ENCODE data around the gene FNDC3B.

FNDC3B gene

GRCh38 chr3:172259111-172259541 is 219.7 kb downstream of the FNDC3B start:
- DNase-seq (ENCODE audit: low read depth in 3 of 3), result no peak

DNA sequence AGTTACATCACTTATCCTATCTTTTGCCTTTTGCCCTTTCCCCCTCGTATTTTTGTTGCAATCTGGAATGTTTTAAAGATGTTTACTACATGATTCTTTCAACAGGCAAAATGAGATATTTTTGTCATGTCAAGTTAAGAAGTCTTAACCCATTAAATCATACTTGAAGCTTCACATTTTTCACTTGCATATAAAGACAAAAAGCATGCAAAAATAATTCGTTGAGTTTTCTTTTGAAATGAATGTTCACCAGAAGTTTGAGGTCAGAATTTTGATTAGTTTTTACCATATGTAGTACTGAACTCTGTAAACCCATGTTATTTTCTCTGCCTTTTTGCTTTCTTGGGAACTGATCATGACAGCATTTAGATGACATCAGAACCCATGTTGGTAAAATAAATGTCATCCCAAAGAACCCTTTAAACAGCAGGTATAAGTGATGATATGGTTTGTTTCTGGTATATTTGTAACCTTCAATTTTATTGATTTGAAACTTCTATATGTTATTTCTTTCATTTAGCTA is 220.4 kb downstream of the FNDC3B start:
- DNase-seq (ENCODE audit: low read depth in 3 of 3), result no peak

GRCh38 chr3:172260381-172260780 is 221.0 kb downstream of the FNDC3B start:
- no peak for DNase-seq (ENCODE audit: low read depth in 3 of 3)

DNA sequence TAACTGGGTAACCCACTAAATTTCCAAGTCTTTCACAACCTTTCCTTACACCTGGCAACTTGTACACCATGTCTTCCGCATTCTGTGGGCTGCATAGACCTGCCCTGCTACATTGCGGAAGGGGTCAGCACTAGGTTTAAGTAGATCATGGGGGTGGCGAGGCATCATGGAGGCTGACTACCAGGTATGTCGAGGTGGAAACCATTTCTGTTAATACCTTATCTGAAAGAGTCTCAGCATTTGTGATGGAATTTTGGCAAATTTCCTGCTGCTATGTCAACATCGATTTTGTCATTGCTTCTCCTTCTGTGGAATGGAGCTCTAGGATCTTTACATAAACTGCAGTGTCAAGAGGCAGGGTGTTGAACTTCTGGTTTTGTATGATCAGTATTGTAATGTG is 221.7 kb downstream of the FNDC3B start:
- DNase-seq (ENCODE audit: low read depth in 3 of 3), result no peak

GRCh38 chr3:172262991-172263608 is 223.7 kb downstream of the FNDC3B start:
- DNase-seq (ENCODE audit: low read depth in 3 of 3), result no peak

DNA sequence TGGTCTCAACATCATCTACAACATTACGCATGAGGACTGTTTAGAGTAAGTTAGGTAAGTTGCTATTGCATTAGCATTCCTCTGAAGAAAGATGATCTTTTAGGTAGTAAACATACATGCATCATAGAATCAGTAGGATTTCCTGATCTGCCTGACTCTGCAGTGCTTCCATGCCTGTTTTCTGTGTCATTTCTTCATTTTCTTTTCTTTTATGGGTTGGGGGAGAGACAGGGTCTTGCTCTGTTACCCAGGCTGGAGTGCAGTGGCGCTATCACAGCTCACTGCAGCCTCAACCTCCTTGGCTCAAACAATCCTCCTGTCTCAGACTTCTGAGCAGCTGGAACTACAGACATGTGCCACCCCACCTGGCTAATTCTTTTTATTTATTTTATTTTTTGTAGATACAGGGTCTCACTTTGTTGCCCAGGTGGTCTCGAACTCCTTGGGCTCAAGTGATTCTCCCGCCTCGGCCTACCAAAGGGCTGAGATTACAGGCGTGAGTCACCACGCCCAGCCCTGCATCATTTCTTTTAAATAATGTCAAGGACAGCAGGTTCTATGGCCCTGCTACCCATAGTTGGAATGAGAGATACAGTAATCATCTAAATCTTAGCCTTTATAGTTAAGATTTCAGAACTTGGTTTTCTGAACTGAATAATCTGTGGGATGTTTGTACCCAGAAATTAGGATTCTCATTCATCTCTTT is 224.6 kb downstream of the FNDC3B start:
- no peak for DNase-seq (ENCODE audit: low read depth in 3 of 3)

DNA sequence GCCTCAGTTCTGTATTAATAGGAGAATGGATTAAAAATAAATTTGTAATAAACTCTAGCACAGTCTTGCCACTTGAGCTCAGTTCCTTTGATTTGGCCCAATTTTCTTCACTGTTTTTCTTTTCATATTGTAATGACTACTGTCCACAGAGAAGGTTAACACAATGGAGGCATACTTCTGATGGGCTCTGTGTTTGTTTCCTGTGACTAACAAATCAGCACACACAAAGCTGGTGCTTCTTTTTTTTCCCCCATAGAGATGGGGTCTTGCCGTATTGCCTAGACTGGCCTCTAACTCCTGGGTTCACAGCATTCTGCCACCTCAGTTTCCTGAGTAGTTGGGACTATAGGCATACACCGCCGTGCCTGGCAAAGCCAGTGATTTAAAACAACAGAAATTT is 226.7 kb downstream of the FNDC3B start:
- DNase-seq (ENCODE audit: low read depth in 3 of 3), result no peak

- no peak for DNase-seq (ENCODE audit: low read depth in 3 of 3)
Observed at GRCh38 chr3:172268425-172268824, 229.0 kb downstream of the FNDC3B start.

DNA sequence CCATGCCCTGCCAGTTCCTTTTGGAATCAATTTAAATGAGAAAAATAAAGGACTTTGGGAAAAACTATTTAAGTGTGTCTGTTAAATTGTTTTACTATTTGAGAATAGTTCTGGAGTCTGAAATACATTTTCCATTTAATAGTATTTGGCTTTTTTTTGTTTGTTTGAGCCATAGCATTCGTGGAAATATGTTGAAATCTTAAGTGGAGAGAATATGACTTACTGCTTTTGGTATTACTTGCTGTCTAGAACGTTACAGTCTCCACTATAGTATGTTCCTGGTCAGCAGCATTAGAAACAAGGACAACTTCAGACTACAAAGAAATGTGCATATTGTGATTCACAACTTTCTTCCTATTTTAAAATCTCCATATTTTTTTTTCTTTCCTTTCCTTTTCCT is 229.5 kb downstream of the FNDC3B start:
- no peak for DNase-seq (ENCODE audit: low read depth in 3 of 3)

GRCh38 chr3:172270557-172271166 is 231.3 kb downstream of the FNDC3B start:
- DNase-seq (ENCODE audit: low read depth in 3 of 3), result no peak

DNA sequence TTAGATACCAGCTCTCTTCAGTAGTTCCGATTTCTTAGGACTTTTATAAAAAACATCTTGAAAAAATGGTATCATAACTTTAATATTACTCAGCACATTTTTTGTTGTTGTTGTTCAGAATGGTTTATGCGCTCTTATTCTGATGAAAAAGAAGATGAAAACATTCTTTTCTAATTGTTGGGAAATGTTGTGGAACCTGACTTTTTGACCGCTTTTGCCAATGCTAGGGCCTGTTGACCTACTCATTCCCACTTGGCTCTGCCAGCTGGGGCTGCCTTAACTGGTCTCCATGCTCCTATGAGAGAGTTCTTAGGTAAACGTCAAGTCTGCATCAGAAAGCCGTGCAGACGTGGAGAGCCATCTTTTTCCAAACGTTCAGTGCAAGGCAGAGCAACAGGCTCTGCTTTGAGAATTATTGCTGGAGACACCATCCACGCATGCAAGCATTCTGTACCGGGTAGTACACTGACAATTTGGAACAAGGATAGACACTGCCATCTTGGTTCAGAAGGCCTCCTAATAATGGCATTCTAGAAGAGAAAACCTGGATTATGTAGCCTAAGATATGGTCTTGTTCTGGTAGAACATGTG is 232.1 kb downstream of the FNDC3B start:
- DNase-seq (ENCODE audit: low read depth in 3 of 3), result no peak

- DNase-seq (ENCODE audit: low read depth in 3 of 3), result no peak
Observed at GRCh38 chr3:172272698-172273097, 233.3 kb downstream of the FNDC3B start.

DNA sequence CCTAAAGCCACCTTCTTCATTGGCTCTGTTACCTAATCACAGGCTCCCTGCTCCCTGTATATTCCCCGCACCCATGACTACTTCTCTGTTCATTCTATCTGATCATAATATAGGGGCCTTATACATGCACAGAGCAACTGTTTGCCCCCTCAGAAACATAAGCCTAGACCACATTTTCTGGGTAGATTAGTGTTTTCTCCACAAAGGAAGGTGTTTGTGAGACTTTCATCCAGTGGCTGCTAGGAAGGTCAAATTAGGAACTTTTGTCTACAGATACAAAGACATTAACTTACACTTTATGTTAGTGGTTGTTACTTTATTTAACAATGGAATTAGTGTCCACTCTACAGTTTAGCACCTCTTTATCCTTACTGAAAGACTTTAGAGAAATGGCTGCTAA is 234.0 kb downstream of the FNDC3B start:
- DNase-seq (ENCODE audit: low read depth in 3 of 3), result no peak

DNA sequence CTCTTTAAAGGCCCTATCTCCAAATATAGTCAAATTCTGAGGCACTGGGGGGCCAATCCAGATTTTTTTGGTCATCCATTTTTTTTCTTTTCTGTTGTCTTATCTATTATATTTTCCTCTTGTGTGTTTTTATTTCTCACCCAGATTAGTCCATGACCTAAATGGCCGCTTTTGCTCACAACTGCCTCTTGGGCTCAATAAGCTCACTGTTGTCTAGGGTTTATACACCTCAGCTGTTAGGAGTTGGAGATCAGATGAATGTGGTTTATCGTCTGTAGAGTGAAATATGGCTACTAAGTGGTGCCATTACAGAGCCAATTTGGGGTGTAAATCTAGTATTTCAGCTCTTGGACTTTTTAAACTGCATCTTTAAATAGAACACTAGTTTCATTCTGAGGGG is 235.5 kb downstream of the FNDC3B start:
- DNase-seq (ENCODE audit: low read depth in 3 of 3), result no peak

DNA sequence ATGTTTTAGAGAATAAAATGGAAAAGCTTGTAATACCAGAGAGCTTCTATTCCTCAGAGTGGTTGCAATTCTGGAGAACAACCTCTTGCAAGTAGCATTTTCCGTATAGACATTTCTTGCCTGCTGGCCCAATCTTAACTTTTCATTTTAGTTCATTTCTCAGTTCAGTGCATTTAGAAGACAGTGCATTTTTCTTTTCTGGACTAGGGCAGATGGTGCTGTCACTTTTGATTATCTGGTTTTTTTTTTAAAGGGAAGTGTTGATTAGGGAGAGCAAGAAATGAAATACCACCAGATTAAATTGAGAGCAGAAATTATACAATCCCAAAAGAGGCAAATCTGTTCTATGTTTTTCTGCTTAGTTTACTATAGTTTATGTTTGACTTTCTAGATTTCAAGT is 236.2 kb downstream of the FNDC3B start:
- DNase-seq (ENCODE audit: low read depth in 3 of 3), result no peak

DNA sequence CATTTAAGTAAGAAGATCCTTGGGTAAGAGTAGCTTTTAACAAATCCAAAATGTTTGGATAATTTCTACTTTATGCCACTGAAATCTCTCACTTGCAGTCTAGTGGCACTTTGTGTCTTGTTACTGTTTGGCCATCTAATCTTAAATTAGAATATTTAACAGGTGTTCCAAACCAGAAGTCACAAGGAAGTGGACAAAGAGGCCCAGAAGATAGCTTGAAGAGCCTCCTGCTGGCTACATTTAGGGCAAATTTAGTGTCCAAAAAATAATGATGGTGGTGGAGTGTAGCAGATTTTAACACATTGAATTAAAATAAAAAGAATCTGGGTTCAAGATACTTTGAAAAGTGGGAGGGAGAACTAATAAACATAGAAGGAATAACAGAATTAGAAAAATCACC is 236.7 kb downstream of the FNDC3B start:
- no peak for DNase-seq (ENCODE audit: low read depth in 3 of 3)

GRCh38 chr3:172277151-172277652 is 237.8 kb downstream of the FNDC3B start:
- no peak for DNase-seq (ENCODE audit: low read depth in 3 of 3)

DNA sequence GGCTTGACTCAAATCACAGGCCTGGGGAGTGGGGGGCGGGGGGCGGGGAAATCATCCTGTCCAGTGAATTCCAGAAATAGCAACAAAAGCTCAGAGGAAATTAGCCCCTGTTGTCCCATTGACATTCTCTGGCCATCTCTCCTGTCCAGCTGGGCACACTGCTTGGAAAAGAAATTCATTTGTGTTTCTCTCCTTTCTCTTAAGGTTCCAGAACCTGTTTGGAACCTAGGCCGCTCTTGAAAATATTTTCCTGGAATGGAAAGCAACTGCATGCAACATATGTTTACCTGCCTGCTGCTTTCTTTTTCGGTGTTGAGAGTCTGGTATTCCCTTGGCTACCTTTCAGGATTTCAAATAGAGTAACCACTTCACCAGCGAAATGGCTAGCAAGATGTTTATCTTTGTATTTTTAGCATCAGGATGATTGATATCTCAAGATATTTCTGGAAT is 239.8 kb downstream of the FNDC3B start:
- no peak for DNase-seq (ENCODE audit: low read depth in 3 of 3)

DNA sequence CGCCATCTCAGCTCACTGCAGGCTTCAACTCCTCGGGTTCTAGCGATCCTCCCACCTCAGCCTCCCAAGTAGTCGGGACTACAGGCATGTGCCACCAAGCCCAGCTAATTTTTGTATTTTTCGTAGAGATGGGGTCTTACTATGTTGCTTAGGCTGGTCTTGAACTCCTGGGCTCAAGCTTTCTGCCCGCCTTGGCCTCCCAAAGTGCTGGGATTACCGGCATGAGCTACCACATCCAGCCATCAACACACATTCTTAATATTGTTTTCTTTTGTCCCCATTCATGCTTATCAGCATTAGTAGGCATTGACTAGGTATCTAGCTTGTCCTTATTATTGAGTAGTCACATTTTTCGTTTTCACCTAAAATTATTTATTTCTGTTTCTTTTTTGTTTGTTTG is 240.6 kb downstream of the FNDC3B start:
- DNase-seq (ENCODE audit: low read depth in 3 of 3), result no peak

- DNase-seq (ENCODE audit: low read depth in 3 of 3), result no peak
Observed at GRCh38 chr3:172280406-172281051, 241.2 kb downstream of the FNDC3B start.

- no peak for DNase-seq (ENCODE audit: low read depth in 3 of 3)
Observed at GRCh38 chr3:172281884-172282283, 242.5 kb downstream of the FNDC3B start.

DNA sequence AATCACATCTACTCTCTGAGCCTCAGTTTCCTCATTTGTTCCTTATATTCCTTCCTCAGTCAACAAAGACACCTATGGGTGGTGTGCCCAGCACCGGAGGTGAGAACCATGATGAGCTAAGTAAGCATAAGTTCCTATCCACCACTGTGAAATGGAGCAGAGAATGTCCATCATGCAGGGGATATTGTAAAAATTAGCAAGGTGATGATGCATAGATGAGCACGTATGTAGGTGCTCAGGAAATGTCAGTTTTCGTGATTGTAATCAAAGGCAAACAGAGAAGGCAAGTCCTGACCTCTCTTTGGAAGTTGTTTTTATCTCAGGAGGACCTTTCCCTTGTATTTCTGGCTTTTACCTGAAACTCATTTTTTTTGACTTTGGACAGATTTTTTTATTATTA is 243.5 kb downstream of the FNDC3B start:
- DNase-seq (ENCODE audit: low read depth in 3 of 3), result no peak

Data from stimulated activated CD4-positive, alpha-beta T cell treated with anti-CD3 and anti-CD28 coated beads, TNF-alpha, amount 100 ng/mL, for 48 hours (primary cell).